ENCODE results near the gene GPD2. TPM values are rescaled to one million over a fixed set of nuclear protein-coding genes. Genes with fewer than 3 reads are reported as not detected.

GPD2 gene
- polyA plus RNA-seq, 6 donors from 2014 or later, result 5.8 to 11.4 (median 7.5) TPM

DNA sequence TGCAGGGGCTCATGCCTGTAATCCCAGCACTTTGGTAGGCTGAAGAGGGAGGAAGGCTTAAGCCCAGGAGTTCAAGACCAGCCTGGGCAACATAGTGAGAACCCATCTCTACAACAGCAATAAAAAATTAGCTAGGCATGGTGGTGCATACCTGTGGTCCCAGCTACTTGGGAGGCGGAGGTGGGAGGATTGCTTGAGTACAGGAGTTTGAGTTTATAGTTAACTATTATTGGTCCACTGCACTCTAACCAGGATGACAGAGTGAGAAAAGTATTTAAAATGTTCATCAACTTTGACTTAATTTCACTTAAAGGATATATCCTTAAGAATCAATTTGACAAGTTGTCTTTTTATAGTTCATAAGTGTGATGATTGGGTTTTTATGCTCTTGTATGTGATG is 14.3 kb upstream of the GPD2 start:
- H3K27ac Mint-ChIP-seq, result no peak overlapping the region
- DNase-seq (no peak), ATAC-seq (ENCODE audit: low read depth in 2 of 2) (no peak)
- H3K4me1 Mint-ChIP-seq, result no peaks in the 10 kb centered on the region
- H3K9me3 Mint-ChIP-seq, result peaks cover 0 to 1% (median 0%) of the 10 kb centered on the region in 7 donors
- no peak overlapping the region for H3K4me3 Mint-ChIP-seq
- H3K36me3 Mint-ChIP-seq, result no peaks in the 10 kb centered on the region
- H3K27me3 Mint-ChIP-seq, result peaks cover 8 to 33% (median 26%) of the 10 kb centered on the region in 3 donors

DNA sequence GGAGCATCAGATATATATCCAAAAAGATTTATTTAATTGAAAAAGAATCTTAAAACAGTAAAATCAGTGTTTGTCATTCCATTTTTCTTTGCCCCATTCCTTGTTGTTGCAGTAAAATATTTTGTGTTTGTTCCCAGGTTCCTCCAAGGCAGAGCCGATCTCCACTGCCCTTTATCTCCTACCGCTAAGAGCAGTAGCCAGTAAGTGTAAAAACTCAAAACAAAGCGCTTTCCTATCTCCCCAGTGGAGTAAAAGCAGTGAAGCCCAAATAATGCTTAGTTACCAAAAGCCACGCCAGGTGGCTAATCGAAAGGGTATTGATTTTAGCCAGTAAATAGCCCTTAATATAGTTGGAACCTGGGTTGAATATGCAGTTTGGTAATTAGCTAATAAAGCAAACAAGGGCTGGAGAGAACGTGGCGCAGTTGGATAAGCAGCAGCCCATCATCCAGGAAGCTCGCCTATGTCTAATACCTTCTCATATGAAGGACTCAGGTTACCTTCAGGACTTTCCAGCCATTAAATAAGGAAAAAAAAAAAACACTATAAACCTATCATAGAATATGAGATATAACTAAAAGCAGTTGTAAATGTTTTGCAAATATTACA is 12.4 kb upstream of the GPD2 start:
- no peaks in the 10 kb centered on the region for H3K36me3 Mint-ChIP-seq
- H3K27ac Mint-ChIP-seq, result no peak overlapping the region
- ATAC-seq (ENCODE audit: low read depth in 2 of 2) (no peak), DNase-seq (no peak)
- peaks cover 8 to 33% (median 21%) of the 10 kb centered on the region in 3 donors for H3K27me3 Mint-ChIP-seq
- H3K4me3 Mint-ChIP-seq, result no peak overlapping the region
- H3K4me1 Mint-ChIP-seq, result no peaks in the 10 kb centered on the region
- H3K9me3 Mint-ChIP-seq, result peaks cover 0 to 1% (median 0%) of the 10 kb centered on the region in 7 donors

DNA sequence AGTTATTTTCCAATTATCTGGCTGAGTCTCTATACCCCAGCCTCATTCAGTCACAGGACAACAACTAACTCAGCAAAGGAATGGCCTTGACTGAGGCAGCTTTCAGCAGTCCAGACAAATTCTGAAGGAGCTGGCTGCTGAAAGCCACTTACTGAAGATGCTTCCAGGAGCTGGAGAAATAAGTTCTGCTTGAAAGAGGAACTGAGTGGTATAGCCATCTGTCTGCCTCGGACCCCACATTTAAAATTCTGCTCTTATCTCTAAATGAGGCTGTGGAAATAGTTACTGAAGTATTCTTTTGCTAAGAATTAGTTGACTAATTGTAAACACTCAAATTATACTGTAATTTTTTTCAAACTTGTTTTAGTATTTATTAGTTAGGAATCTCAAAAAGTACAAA is 9.1 kb upstream of the GPD2 start:
- no peaks in the 10 kb centered on the region for H3K36me3 Mint-ChIP-seq
- peaks cover 4 to 14% (median 13%) of the 10 kb centered on the region in 3 donors for H3K27me3 Mint-ChIP-seq
- DNase-seq, result no peak
- no peak overlapping the region for H3K27ac Mint-ChIP-seq
- H3K4me1 Mint-ChIP-seq, result peaks cover 0 to 4% (median 0%) of the 10 kb centered on the region in 3 donors
- ATAC-seq (ENCODE audit: low read depth in 2 of 2), result no peak
- H3K9me3 Mint-ChIP-seq, result no peaks in the 10 kb centered on the region
- no peak overlapping the region for H3K4me3 Mint-ChIP-seq

DNA sequence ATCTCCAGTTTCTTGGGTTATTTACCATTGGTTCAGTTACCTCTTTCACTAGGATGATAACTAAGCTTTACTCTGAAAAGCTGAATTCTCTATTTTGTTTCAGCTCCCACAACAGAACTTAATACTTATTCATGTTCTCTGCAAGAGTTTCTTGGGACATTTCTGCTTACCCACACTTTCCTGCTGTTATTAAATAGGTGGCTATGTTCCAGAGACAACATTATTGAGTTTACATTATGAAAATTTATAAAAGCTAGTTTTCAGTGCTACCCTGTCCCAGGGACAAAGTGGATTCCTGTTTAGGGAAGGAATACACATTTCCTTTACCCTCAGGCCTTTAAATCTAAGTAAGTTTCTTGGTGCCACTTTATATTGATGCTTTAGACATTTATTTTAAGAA is 7.0 kb upstream of the GPD2 start:
- H3K4me3 Mint-ChIP-seq, result no peak overlapping the region
- H3K27me3 Mint-ChIP-seq, result peaks cover 2 to 5% (median 3%) of the 10 kb centered on the region in 3 donors
- H3K27ac Mint-ChIP-seq, result no peak overlapping the region
- ATAC-seq (ENCODE audit: low read depth in 2 of 2) (no peak), DNase-seq (no peak)
- peaks cover 0 to 4% (median 0%) of the 10 kb centered on the region in 3 donors for H3K4me1 Mint-ChIP-seq
- no peaks in the 10 kb centered on the region for H3K36me3 Mint-ChIP-seq
- no peaks in the 10 kb centered on the region for H3K9me3 Mint-ChIP-seq

DNA sequence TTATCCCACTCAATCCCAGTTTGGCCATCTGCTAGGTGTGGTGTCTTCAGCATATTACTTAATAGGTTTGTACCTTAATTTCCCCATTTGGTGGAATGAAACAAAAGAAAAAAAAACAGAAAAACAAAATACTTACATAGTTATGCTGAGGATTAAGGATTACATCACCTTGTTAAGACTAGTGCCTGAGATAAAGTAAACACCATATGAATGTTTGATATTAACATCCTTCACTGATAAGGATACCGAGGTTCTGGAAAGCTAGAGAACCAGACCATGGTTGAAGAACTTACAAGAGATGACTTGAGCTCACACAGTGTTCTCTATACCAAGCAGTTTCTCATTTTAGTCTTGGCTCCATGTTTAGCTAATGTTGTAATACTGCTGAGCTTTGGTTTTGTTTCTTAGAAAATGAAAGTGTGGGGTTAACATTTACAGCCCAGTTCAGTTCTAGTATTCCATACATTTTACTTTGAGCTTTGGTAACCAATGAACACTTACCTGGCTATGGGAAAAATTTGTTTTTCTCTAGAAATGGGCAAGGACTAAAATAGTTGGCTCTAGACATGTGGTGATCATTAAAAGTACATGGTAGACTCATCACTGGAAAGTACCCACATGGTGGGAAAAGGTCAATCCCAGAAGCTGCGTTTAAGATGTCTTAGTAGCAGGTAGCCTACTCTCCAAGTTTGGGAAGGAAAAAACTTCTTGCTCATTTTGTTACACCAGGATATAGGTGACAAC is 5.8 kb upstream of the GPD2 start:
- H3K9me3 Mint-ChIP-seq, result no peaks in the 10 kb centered on the region
- H3K36me3 Mint-ChIP-seq, result no peaks in the 10 kb centered on the region
- no peak overlapping the region for H3K4me3 Mint-ChIP-seq
- DNase-seq (no peak), ATAC-seq (ENCODE audit: low read depth in 2 of 2) (no peak)
- H3K4me1 Mint-ChIP-seq, result peaks cover 0 to 6% (median 0%) of the 10 kb centered on the region in 3 donors
- H3K27ac Mint-ChIP-seq, result no peak overlapping the region
- H3K27me3 Mint-ChIP-seq, result no peaks in the 10 kb centered on the region

DNA sequence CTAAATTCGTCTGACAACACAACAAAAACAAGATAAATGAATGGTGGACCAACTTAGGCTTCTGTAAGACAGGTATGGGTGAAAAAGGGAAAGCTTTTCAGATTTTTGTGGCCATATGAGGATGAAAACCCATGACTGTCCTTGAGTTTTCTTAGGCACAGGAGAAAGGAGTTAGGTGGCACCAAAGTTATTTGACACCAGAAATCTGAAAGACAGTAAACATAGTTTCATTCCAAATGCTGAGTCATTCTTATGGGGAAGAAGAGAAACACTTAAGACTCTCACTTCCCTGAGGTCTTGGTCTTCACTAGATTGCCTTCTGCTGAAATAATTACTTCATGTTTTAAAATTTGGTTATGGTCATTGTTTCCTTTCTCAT is 5.2 kb upstream of the GPD2 start:
- DNase-seq (no peak), ATAC-seq (ENCODE audit: low read depth in 2 of 2) (no peak)
- no peak overlapping the region for H3K27ac Mint-ChIP-seq
- H3K4me1 Mint-ChIP-seq, result peaks cover 0 to 6% (median 0%) of the 10 kb centered on the region in 3 donors
- no peaks in the 10 kb centered on the region for H3K36me3 Mint-ChIP-seq
- no peaks in the 10 kb centered on the region for H3K9me3 Mint-ChIP-seq
- H3K4me3 Mint-ChIP-seq, result peak overlapping the region in 1 of 8 donors; percentile 50
- no peaks in the 10 kb centered on the region for H3K27me3 Mint-ChIP-seq

DNA sequence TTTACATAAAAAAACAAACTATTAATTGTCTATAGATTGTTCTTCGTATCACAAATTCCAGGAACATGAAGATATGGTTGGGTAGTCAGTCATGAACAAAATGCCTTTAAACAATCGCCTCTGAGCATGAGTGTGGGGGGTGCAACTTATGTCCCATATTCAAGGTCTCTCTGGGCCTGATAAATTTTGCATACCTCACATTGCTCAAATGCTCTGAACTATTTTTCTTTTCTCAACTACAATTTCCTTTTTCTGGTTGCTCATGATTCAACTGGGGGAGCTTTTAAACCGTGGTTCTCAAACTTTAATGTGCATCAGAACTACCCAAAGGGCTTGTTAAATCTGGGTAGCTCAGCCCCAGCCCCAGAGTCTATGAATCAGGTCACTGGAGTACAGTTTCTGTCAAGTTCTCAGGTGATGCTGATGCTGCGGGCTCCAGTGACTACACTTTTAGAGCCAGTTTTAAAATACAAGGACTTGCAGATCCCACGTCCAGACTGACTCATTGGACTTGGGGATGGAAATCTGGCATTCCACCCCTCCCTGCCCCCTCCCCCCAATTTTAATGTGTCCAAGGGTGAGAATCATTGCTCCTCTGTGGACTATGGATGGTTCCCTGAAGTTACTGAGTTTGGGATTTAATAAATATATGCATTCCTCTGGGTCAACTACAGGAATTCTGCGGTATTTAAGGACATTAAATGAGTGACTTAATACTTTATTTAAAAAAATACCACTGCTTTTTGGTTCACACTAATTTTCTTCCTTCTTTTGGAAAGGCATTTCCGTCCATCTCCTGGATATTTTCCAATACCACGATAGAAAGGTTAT is 1.5 kb upstream of the GPD2 start:
- H3K36me3 Mint-ChIP-seq, result no peaks in the 10 kb centered on the region
- peak; percentile 11 to 17 for ATAC-seq (ENCODE audit: low read depth in 2 of 2)
- H3K27me3 Mint-ChIP-seq, result no peaks in the 10 kb centered on the region
- DNase-seq, result no peak
- no peaks in the 10 kb centered on the region for H3K9me3 Mint-ChIP-seq
- peak overlapping the region; percentile 87 to 98 (median 96) for H3K4me3 Mint-ChIP-seq
- H3K4me1 Mint-ChIP-seq, result peaks cover 19 to 28% (median 22%) of the 10 kb centered on the region in 3 donors
- H3K27ac Mint-ChIP-seq, result peak overlapping the region in 4 of 6 donors; percentile 43 to 94 (median 82)

DNA sequence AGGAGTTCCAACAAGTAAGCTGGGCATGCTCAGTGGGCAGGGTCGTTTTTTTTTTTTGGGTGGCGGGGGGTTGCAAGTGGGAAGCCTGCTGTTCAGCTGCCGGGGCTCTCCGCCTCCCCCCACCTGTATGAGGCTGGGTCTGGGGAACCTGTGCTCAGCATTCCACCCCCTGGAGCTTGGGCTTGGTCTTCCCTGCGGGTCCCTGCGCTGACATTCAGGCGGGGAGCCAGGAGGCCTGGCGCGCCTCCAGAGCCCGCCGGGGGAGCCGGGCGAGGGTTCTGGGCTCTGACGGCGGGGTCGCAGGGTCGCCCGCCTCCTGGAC is 822 bp upstream of the GPD2 start:
- Mint-ChIP-seq H3K36me3 (peaks cover 0 to 6% of the 10 kb centered on the region in 2 donors), H3K4me3 (peak overlapping the region; percentile 87 to 98 (median 96)), H3K27me3 (no peaks in the 10 kb centered on the region), H3K9me3 (no peaks in the 10 kb centered on the region), H3K4me1 (peaks cover 22 to 28% (median 24%) of the 10 kb centered on the region in 3 donors), H3K27ac (peak overlapping the region in 3 of 6 donors; percentile 84 to 94 (median 90))
- ATAC-seq (ENCODE audit: low read depth in 2 of 2), result peak; percentile 15 to 16
- no peak for DNase-seq

DNA sequence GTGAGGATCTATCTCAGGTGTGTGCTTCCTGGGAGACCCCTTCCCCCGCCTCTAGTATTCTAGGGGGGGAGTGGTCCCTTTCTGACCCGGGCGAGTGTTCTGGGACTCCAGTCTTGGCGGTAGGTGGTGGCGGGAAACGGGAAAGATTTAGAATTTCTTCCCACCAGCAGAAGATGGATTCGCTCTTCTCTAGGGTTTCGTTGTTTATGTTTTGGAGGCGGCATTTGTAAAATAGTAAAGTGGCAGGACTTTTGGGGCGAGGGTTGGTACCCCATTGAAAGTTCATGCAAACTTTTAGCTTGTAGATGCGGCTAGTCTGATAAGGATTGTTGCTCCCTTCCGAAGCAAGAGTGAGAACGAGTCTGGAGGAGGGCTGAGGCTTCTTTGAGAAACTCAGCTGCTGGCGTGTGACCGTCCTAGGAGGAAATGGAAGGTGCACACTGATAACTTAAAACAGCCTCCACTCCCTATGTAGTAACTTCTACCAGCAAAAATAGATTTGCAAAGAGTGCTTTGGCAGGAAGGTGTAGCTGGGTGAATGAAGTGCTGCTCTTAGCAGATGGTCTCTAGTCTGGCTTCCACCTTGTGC is 412 bp downstream of the GPD2 start:
- Mint-ChIP-seq H3K27ac (peak overlapping the region; percentile 90 to 97 (median 94)), H3K4me3 (peak overlapping the region; percentile 89 to 98 (median 96)), H3K36me3 (peaks cover 0 to 9% of the 10 kb centered on the region in 2 donors), H3K4me1 (peaks cover 22 to 27% (median 24%) of the 10 kb centered on the region in 3 donors), H3K27me3 (no peaks in the 10 kb centered on the region), H3K9me3 (no peaks in the 10 kb centered on the region)
- peak; percentile 9 for DNase-seq
- peak; percentile 2 to 13 for ATAC-seq (ENCODE audit: low read depth in 2 of 2)

DNA sequence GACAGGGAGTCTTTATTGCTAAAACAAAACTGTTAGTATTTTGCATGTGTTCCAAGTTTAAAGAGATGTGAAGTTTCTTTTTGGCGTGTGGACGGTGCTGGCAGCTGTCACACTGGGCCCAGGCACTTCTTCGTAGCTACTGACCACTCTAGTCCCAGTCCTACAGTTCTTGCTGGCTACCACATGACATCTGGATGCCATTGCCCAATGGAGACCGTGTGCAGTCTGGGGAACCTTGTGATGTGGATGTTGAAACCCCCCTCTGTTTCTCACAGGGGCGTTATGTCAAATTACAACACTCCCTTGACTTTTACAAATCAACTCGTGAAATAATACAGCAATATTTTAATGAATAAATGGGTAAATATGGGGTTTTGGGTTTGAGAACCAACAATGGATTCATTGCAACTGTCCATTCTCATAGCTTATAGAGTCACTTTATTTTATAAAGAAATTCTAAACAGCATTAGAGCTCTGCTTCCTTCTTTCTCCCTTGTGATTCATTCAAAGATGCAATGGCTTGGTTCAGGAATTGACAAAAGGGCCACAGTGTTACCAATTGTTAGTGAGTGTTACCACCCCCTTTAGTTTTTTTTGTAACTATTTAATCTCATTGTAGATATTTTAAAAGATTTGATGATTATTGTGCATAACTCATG is 1.2 kb downstream of the GPD2 start:
- Mint-ChIP-seq H3K27ac (peak overlapping the region in 5 of 6 donors; percentile 49 to 97 (median 94)), H3K9me3 (no peaks in the 10 kb centered on the region), H3K4me1 (peaks cover 22 to 28% (median 24%) of the 10 kb centered on the region in 3 donors), H3K36me3 (peaks cover 0 to 9% of the 10 kb centered on the region in 2 donors), H3K27me3 (no peaks in the 10 kb centered on the region), H3K4me3 (peak overlapping the region; percentile 89 to 98 (median 96))
- ATAC-seq (ENCODE audit: low read depth in 2 of 2) (no peak), DNase-seq (no peak)

DNA sequence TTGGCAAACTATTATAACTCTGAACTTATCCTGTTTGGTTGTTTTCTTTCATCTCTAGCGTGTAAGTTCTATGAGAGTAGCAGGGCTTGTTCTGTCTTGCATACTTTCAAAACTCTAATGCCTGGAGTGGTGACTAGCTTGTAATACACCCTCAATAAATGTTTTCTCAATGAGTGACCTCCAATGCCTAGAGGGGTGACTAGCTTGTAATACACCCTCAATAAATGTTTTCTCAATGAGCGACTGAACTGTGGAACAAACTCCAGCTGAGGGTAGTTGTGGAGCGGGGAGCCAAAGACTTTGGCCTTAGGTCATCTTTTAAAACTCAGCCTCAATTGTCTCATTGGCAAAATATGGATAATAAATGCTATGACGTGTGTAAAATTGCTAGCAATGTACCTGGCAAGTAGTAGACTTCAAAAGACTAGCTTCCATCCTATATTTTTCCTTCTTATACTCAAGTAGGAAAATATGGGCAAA is 1.8 kb downstream of the GPD2 start:
- DNase-seq, result no peak
- H3K27ac Mint-ChIP-seq, result no peak overlapping the region
- peak overlapping the region in 7 of 8 donors; percentile 12 to 97 (median 70) for H3K4me3 Mint-ChIP-seq
- no peak for ATAC-seq (ENCODE audit: low read depth in 2 of 2)
- peaks cover 22 to 28% (median 28%) of the 10 kb centered on the region in 3 donors for H3K4me1 Mint-ChIP-seq
- no peaks in the 10 kb centered on the region for H3K27me3 Mint-ChIP-seq
- H3K9me3 Mint-ChIP-seq, result no peaks in the 10 kb centered on the region
- peaks cover 0 to 9% of the 10 kb centered on the region in 2 donors for H3K36me3 Mint-ChIP-seq

DNA sequence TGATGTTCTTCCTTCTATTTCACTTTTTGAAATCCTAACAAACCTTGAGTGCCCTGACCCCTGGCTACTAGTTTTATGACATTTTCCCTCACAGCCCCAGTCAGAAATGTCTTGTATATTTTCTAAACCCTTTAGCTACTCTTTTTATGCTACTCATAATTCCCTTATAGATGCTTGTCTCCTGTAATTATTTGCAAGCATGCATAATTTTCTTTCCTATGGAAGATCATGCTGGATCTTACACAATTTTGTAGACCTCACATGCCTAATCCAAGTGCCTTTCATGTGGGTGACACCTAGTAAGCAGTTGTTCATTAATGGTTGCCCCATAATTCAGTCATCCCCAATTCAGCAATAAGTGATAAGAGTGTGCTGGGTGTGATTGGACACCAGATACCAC is 6.9 kb downstream of the GPD2 start:
- Mint-ChIP-seq H3K4me1 (peaks cover 12 to 28% (median 17%) of the 10 kb centered on the region in 3 donors), H3K36me3 (peaks cover 9 to 14% of the 10 kb centered on the region in 2 donors), H3K27me3 (no peaks in the 10 kb centered on the region), H3K9me3 (no peaks in the 10 kb centered on the region), H3K27ac (peak overlapping the region in 1 of 6 donors; percentile 16), H3K4me3 (no peak overlapping the region)
- ATAC-seq (ENCODE audit: low read depth in 2 of 2), result no peak
- DNase-seq, result no peak
